Neural crest cell (in vitro differentiated cells): ENCODE results near the gene FXR2. TPM values are rescaled to one million over a fixed set of nuclear protein-coding genes. Genes with fewer than 3 reads are reported as not detected.
"Not testable (repeated sequence)": the region's sequence is repeated elsewhere in the genome, so short reads cannot be mapped to it uniquely, and the experiment has no call there.

ENCODE experiments used
- DNase-seq: peaks from one replicate; pipeline ENCODE4 v3.0.0; 2021; ENCODE audit warnings: low read depth, mixed read lengths, low spot score
- H3K27ac Mint-ChIP-seq: one replicate; pipeline ENCODE4 v1.8.0; 2021; ENCODE audit warnings: mild to moderate bottlenecking, mixed read lengths; ENCODE audit not compliant: unreplicated experiment
- H3K27me3 Mint-ChIP-seq: 2 replicates; pipeline ENCODE4 v1.8.0; 2021; ENCODE audit warnings: low read depth, mild to moderate bottlenecking, mixed read lengths
- H3K36me3 Mint-ChIP-seq: 2 replicates; pipeline ENCODE4 v1.8.0; 2021; ENCODE audit warnings: low read depth, mild to moderate bottlenecking, mixed read lengths
- H3K4me1 Mint-ChIP-seq: 2 replicates; pipeline ENCODE4 v1.8.0; 2021; ENCODE audit warnings: mixed read lengths
- H3K4me3 Mint-ChIP-seq: one replicate; pipeline ENCODE4 v1.8.0; 2021; ENCODE audit warnings: mild to moderate bottlenecking, mixed read lengths
- H3K9me3 Mint-ChIP-seq: 2 replicates; pipeline ENCODE4 v1.8.0; 2021; ENCODE audit warnings: mixed read lengths
- total RNA-seq: library from RNA; stranded (reverse); gene quantifications from 2 replicates; pipeline ENCODE4 v1.2.1, GENCODE V29; 2021
- TF ChIP-seq, protein P1 (sequence below): fragments of 200-600 bp; sonication (generic); conservative IDR thresholded peaks from 2 replicates; pipeline ENCODE4 v1.5.0; 2021; ENCODE audit warnings: antibody characterized with exemption, mild to moderate bottlenecking

Gene FXR2
- total RNA-seq, 1 donor from 2014 or later = 53.8 TPM

DNA sequence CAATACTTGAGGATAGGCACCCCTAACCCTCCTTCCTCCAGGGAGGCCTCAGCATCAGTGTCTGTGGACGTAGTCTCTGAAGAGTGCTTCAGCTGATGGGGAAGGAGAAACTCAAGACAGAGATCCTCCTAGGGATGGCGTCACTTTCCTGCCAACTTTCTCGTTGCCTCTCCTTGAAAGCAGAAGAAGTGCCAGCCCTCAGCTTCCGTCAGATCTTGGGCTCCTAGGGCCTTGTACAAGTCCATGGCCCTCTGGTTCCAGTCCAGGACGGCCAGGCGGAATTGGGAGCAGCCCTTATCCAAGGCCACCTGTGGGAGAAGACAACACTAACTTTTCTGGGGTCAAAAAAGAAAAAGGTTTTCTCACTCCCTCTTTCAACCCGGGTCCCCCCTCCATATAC lies 11.6 kb upstream of the FXR2 start:
- DNase-seq = no peak
- Mint-ChIP-seq H3K4me1 (peaks cover 30% of the 10 kb centered on the region), H3K27ac (no peak overlapping the region), H3K9me3 (no peaks in the 10 kb centered on the region), H3K27me3 (no peaks in the 10 kb centered on the region), H3K4me3 (peak overlapping the region; percentile 90), H3K36me3 (peaks cover 3% of the 10 kb centered on the region)
- TF ChIP-seq, protein P1, sequence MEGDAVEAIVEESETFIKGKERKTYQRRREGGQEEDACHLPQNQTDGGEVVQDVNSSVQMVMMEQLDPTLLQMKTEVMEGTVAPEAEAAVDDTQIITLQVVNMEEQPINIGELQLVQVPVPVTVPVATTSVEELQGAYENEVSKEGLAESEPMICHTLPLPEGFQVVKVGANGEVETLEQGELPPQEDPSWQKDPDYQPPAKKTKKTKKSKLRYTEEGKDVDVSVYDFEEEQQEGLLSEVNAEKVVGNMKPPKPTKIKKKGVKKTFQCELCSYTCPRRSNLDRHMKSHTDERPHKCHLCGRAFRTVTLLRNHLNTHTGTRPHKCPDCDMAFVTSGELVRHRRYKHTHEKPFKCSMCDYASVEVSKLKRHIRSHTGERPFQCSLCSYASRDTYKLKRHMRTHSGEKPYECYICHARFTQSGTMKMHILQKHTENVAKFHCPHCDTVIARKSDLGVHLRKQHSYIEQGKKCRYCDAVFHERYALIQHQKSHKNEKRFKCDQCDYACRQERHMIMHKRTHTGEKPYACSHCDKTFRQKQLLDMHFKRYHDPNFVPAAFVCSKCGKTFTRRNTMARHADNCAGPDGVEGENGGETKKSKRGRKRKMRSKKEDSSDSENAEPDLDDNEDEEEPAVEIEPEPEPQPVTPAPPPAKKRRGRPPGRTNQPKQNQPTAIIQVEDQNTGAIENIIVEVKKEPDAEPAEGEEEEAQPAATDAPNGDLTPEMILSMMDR = no peak

DNA sequence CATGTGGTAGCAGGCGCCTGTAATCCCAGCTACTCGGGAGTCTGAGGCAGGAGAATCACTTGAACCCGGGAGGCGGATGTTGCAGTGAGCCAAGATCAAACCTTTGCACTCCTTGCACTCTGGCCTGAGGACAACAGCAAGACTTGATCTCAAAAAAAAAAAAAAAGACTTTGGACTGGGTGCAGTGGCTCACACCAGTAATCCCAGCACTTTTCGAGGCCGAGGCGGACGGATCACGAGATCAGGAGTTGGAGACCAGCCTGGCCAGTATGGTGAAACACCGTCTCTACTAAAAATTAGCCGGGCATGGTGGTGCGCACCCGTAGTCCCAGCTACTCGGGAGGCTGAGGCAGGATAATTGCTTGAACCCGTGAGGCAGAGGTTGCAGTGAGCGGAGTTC lies 11.1 kb upstream of the FXR2 start:
- DNase-seq, H3K27ac Mint-ChIP-seq, H3K9me3 Mint-ChIP-seq, H3K36me3 Mint-ChIP-seq, H3K27me3 Mint-ChIP-seq: not testable (repeated sequence)
- Mint-ChIP-seq H3K4me1 (peaks cover 30% of the 10 kb centered on the region), H3K4me3 (peak overlapping the region; percentile 90)

GRCh38 chr17:7623661-7624060 lies 9.0 kb upstream of the FXR2 start:
- H3K36me3 Mint-ChIP-seq = peaks cover 3% of the 10 kb centered on the region
- TF ChIP-seq, protein P1 = no peak
- no peak overlapping the region for H3K4me3 Mint-ChIP-seq
- H3K4me1 Mint-ChIP-seq = peaks cover 18% of the 10 kb centered on the region
- H3K27me3 Mint-ChIP-seq = no peaks in the 10 kb centered on the region
- H3K27ac Mint-ChIP-seq = no peak overlapping the region
- DNase-seq = no peak
- H3K9me3 Mint-ChIP-seq = no peaks in the 10 kb centered on the region

- no peak overlapping the region for H3K4me3 Mint-ChIP-seq
- no peaks in the 10 kb centered on the region for H3K36me3 Mint-ChIP-seq
- TF ChIP-seq, protein P1 = no peak
- H3K9me3 Mint-ChIP-seq = no peaks in the 10 kb centered on the region
- no peaks in the 10 kb centered on the region for H3K4me1 Mint-ChIP-seq
- H3K27me3 Mint-ChIP-seq = no peaks in the 10 kb centered on the region
- no peak for DNase-seq
- H3K27ac Mint-ChIP-seq = no peak overlapping the region
Measured at GRCh38 chr17:7620835-7621234, 6.1 kb upstream of the FXR2 start.

- peak overlapping the region; percentile 9 for H3K4me3 Mint-ChIP-seq
- peaks cover 10% of the 10 kb centered on the region for H3K4me1 Mint-ChIP-seq
- peaks cover 2% of the 10 kb centered on the region for H3K27me3 Mint-ChIP-seq
Measured at GRCh38 chr17:7618608-7619007, 3.9 kb upstream of the FXR2 start.

DNA sequence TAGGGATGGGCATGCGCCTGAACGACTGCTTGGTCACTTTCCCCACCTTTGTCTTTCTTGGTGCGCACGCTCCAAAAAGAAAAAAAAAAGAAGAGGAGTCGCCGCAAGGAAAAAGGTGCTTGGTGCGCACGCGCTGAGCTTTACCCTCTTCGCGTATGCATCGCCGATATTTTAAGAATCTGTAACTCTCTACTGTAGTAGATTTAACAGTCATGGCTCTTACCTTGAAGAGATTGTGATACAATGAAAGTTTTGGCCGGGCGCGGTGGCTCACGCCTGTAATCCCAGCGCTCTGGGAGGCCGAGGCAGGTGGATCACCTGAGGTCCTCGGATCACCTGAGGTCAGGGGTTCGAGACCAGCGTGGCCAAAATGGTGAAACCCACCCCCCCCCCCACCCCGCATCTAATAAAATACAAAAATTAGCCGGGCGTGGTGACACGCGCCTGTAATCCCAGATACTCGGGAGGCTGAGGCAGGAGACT lies 609 bp upstream of the FXR2 start:
- Mint-ChIP-seq H3K4me1 (peaks cover 39% of the 10 kb centered on the region), H3K9me3 (no peaks in the 10 kb centered on the region), H3K27ac (peak overlapping the region; percentile 84), H3K4me3 (peak overlapping the region; percentile 95), H3K36me3 (no peaks in the 10 kb centered on the region), H3K27me3 (peaks cover 2% of the 10 kb centered on the region)
- TF ChIP-seq, protein P1 = no peak
- no peak for DNase-seq

More at GRCh38 chr17:7618608-7619007, 3.9 kb upstream of the FXR2 start:
- Mint-ChIP-seq H3K9me3 (no peaks in the 10 kb centered on the region), H3K27ac (no peak overlapping the region), H3K36me3 (no peaks in the 10 kb centered on the region)
- TF ChIP-seq, protein P1 = no peak
- DNase-seq = no peak
